HG03571 (cell line): ENCODE data around the gene CRYGS.
"Not testable (repeated sequence)": the region's sequence is repeated elsewhere in the genome, so short reads cannot be mapped to it uniquely, and the experiment has no call there.

Experiments used
- ATAC-seq: cut with Tn5 transposase; IDR thresholded peaks from one replicate; pipeline ENCODE4 v1.9.1; 2021; ENCODE audit not compliant: unreplicated experiment

CRYGS gene

DNA sequence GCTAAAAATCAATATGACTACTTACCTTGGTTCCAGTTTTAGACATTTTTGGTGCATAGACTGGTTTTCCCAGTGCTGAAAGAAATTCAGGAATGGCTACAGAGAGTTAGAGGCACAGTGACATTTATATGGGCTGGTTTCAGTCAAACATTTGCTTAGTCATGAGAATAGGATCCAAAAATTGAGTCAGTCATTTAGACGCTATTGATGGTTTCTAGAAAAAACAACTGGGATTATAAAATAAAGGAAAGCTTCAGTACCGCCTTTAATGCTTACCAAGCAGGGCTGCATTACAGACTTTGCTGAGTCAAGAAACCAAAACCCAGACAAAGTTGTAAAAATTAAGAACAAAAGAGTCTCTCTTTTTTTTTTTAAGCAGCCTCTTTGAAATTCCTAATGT, at the start of gene CRYGS:
Gene CRYGS, minus strand, starts transcription at position 100 of the 400 bp plus-strand sequence. Its CDS starts 54 bp downstream, at position 46.
- ATAC-seq, result no peak

DNA sequence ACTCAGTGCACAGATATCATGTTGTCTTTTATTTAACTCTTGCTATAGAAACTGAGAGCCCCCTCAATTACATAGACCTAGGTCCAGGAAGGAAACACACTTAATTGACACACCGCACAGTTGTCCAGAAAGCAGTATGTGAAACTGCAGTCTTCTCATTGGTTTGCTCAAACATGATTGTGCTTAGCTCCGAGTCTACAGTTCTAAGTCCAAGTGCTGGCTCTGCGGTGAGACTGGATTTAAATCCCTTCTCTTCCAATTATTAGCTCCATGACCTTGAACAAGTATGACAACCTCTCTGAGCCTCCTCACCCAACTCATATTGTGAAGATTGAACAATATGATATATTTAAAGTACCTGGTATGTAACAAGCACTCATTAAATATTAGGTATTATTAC, 49.7 kb upstream of the CRYGS start:
- no peak for ATAC-seq

DNA sequence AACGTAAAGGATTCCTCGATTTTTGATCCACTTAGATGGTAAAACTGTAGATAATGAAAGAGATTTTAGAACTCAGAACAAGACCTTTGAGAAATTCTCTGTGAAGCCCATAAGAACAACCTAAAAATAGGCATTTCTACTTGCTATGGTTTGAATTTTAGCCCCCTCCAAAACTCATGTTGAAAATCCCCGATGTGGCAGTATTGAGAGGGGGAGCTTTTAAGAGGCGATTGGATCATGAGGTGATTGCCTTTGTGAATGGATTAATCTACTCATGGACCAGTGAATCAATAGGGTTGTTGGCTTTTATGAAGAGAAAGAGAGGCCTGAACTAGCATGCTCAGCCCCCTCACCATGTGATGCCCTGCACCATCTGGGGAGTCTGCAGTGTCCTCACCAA, 48.5 kb upstream of the CRYGS start:
- ATAC-seq, result no peak

DNA sequence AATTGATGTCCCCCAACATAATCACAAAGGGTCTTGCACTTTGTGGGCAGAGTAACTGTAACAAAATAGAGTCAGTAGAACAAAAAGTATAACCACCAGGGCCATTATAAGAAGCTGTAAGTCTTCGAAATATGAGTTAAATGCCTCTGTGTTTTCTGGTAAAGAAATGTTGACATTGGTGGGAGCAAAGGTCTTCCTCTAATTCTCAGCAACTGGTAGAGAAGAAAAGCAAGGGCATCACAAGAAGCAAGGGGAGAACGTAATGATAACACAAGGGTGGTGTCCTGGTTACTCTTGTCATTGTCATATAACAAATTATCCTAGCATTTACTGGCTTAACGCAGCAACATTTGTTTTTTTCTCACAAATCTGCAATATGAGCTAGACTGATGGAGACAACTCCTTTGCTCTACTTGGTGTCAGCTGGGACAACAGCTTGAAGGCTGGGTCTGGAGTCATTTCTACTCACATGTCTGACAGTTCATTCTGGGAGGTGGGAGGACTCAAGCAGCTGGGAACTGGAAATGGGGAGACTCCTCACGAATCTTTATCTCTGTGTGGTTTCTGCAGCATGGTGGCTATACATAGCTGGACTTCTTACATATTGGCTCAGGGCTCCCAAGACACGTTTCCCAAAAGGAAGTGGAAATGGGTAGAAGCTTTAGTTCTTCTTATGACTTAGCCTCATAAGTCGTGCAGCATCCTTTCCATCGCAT, 46.6 kb upstream of the CRYGS start:
- no peak for ATAC-seq

DNA sequence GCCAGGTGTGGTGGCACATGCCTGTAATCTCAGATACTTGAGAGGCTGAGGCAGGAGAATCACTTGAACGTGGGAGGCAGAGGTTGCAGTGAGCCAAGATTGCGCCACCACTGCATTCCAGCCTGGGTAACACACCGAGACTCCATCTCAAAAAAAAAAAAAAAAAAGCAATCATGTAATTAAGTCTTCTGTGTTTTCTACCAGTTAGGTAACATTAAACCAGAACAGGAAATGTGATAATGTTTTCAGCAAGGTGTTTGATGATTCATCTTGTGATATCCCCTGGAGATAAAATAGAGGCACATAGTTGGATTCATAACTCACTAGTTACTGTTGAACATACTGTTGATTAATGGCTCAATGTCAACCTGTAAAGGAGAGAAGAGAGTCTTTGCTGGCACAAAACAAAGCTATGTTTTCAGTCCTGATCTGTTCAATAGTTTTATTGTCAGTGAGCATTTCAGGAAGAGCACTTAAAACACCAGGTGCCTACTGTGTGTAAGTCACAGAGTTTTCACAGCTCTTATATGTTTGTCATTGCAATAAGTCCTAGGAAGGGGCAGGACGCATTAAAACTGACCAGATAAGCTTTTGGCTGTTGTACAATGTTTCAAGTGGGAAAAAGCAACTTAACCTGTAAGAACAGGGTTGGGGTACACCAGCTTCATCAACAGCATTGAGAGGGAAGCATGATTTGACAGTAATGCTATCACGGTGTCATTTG, 45.8 kb upstream of the CRYGS start:
- no peak for ATAC-seq

DNA sequence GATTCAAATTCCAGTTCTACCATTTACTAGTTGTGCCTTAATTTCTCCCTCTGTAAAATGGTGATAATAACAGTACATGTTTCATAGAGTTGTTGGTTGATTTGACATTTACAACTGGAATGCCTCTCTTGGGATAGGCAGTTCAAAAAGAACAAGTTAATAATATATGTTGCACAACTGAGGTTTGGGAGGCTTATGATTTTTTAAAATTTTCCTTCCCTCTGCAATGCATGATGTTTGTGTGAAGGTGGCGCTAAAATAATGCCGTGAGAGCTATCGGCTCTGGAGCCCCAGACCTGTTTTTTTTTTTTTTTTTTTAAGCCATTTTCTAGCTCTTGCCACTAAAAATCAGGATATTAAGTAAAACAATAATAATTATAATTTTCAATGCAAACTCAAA, 44.9 kb upstream of the CRYGS start:
- no peak for ATAC-seq

DNA sequence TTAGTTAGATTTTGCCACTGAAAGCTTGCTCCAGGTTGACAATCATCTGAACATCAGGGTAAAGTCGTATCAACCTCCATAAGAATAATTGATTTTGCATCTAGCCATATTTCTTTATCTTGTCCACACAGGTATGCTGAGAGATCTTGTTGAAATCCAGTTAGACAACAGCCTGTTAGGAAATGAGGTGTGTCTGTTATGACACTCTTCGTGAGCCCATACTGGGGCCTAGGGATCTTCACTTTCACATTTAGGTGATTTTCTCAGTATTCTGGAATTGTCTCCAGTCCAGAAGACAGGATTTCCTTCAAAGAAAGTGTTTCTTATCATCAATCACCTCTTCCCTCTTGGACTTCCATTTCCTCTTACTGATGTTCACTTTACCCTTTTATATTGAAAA, 44.5 kb upstream of the CRYGS start:
- no peak for ATAC-seq

DNA sequence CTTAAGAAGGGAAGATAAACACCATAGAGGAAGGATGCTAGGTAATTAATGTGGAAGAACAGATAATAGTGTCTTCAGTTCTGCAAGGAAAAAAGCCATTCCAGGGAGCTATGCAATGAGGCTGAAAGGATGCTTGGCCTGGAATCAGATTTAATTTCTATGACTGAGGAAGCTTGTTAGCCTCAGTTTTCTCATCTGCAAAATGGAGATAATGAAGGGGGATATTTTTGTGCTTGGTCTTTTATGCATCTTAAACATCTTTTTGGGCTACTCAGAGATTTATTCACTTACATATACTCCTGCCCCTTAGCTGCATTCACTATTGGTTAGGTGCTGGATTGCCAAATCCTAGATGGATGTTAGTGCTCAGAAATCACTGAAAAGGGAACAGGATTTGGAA, 43.0 kb upstream of the CRYGS start:
- no peak for ATAC-seq

DNA sequence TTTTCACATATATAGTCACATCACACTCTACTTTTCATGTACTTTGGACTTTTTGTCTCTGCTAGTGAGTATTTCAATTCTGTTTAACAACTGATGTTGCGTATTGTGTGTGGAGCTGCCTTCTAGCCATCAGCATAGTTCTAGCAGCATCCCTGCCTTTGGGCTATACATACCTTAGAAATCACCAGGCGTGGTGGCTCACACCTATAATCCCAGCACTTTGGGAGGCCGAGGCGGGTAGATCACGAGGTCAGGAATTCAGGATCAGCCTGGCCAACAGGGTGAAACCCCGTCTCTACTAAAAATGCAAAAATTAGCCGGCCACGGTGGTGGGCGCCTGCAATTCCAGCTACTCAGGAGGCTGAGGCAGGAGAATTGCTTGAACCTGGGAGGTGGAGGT, 42.1 kb upstream of the CRYGS start:
- ATAC-seq, result not testable (repeated sequence)

DNA sequence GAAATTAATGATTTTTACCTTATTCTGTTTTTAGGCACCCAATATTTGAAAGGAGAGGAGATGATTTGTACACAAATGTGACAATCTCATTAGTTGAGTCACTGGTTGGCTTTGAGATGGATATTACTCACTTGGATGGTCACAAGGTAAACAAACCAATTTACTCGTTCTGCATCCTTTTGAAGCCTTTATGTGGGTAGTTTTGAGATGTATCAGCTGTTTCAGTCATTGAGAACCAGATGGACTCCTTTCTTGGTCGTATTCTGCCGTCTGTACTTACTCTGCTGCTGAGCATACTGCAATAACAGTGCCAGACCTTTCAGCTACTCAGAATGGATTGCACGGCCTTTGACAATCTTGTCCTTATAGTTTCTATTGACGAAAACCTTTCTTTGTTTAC, 39.7 kb upstream of the CRYGS start:
- no peak for ATAC-seq

DNA sequence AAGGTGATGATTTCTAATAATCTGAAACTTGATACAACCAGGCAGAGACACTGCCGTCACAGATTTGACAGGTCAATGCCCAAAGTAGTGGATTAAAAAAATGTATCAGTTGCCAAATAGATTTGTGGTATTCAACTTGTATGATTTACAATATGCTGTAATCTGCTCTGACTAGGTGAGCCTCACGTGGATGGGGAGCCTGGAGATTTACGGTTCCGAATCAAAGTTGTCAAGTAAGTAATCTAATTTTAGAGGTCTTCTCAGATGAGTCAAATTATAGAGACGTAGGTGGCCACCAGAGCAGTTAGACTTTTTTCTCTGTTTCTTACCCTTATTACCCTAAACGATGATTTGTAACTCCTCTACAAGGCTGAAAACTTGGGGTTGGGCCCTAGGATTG, 38.4 kb upstream of the CRYGS start:
- ATAC-seq, result no peak

DNA sequence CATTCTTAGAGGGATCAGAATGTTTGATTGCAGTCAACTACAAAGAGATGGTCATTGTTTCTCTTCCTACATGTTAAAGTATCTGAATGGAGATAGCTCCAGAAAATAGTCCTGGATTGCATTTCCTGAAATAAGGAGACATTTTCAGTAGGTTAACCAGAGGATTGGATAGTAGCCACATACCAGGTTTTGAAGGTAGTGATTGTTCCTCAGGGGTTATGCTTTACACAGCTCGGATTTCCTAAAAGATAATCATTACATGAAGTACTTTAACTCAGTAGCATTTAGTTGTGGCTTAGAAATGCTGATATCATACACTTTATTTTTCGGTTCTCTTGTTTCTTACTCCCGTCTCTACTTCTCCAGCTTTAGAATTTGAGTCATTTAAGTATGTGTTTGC, 36.6 kb upstream of the CRYGS start:
- ATAC-seq, result no peak

DNA sequence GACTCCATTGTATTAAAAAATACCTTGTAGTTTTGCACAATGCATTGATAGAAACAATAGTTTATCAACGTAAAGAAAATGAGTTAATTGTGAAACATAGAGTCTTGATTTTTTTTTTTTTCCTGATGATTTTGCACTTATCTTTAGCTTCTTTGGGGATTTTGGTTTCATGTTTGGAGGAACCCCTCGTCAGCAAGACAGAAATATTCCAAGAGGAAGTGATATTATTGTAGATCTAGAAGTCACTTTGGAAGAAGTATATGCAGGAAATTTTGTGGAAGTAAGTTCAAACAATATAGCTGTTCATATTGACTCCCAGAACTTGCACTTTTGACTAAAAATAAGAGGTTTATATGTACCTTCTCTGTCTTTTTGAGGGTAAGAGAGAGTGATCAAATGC, 33.3 kb upstream of the CRYGS start:
- ATAC-seq, result no peak

DNA sequence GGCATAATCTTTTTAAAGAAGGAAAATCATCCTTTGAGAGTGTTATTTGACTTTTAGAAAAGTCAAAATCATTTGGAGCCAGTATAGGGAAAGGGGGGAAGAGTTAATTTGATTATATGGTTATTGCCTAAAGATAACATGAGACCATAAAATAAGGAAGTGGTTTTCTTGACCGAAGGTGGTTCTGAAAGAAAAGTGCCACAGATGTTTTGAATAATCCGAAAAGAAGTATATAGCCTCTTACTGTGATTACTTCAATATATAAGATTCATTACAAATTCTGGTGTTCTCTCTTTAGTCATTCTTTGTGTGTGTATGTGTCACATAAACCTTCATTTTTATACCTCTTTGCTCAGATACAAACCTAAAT, 27.4 kb upstream of the CRYGS start:
- ATAC-seq, result no peak

DNA sequence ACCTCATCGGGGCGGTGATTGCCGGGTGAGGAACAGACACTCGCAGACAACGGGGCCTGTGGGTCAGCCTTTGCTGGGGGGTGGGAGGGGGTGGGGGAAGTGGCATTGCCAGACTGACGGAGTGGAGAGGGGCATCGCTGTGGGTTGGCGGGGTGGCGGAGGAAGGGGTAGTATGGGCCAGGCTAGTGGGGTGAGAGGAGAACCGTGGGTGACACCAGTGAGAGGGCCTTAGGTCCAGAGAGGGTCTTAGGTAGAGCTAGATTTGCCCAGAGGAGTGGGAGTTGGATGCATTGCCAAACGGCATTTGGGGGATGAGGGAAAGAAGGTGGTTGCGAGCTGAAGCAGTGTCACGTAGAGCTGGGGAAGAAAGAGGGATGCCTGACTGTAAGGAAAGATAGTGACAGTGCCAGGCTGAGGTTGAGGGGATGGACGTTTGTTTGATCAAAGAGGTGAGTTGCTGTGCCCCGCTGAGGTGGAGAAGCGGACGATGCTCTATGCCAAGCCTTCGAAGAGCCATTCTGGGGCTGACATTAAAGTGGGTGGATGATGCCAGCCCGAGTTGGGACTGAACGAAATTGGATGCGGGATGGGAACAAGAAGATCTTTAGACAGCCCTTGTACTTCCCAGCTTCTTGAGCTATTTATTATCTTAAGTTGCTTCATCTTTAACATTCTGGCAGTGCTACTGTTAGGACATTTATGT, 26.9 kb upstream of the CRYGS start:
- ATAC-seq, result no peak

DNA sequence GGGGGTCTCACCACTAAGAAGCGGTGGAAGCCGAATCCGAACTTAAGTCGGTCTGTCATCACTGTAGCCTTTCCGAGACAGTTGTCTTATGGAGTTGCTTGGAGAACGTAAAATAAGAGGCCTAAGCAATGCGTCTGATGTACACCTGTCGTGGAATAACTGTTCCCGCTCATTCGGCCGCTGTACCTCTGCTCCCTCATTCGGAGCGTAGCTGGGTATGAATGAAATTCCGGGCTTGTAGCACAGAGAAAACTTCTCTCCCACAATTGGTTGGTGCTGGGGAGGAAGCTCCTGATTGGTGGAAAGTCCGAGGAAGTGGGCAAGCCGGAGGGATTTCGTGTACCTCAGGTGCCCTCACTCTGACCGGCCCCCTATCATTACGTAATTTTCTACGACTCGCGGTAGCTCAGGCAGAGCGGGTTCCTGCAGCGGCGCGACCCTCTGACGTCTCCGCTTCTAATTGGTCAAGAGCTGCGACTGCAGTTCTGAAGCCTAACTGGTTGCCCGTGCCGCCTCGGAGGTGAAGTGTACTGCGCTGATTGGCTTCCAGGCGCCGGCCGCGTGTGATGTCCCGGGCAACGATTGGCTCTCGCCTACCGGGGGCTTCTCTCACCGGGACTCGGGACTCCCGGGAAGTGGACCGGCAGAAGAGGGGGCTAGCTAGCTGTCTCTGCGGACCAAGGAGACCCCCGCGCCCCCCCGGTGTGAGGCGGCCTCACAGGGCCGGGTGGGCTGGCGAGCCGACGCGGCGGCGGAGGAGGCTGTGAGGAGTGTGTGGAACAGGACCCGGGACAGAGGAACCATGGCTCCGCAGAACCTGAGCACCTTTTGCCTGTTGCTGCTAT, 26.1 kb upstream of the CRYGS start, which contains the start of gene DNAJB11:
Gene DNAJB11, plus strand, starts transcription at position 625 of the 845 bp plus-strand sequence. Its CDS starts 178 bp downstream, at position 803.
- peak; percentile 85 for ATAC-seq

DNA sequence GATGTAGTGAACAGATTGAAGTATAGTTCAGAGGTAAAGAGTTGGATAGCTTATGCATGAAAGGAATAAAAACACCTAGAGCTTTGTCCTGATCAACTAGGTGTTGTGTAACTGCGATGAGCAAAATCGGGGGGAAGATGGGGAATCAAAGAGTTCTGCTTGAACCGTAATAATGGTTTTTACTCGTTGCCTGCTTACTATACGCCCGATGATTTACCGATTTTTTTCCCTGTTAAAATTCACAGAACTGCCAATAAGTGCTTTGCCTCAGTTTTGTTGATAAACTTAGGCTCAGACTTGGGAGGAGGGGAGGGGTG, 25.6 kb upstream of the CRYGS start:
- no peak for ATAC-seq

DNA sequence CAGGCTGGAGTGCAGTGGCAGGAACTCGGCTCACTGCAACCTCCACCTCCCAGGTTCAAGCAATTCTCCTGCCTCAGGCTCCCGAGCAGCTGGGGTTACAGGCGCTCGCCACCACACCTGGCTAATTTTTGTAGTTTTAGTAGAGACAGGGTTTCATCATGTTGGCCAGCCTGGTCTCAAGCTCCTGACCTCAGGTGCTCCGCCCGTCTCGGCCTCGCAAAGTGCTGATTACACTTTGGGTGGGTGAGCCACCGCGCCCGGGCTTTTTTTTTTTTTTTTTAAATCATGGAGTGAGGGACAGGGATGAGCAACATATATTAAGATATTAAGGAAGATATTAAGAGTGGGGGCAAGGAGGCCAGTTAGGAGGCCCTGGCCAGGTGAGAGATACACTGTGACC, 25.2 kb upstream of the CRYGS start:
- not testable (repeated sequence) for ATAC-seq

DNA sequence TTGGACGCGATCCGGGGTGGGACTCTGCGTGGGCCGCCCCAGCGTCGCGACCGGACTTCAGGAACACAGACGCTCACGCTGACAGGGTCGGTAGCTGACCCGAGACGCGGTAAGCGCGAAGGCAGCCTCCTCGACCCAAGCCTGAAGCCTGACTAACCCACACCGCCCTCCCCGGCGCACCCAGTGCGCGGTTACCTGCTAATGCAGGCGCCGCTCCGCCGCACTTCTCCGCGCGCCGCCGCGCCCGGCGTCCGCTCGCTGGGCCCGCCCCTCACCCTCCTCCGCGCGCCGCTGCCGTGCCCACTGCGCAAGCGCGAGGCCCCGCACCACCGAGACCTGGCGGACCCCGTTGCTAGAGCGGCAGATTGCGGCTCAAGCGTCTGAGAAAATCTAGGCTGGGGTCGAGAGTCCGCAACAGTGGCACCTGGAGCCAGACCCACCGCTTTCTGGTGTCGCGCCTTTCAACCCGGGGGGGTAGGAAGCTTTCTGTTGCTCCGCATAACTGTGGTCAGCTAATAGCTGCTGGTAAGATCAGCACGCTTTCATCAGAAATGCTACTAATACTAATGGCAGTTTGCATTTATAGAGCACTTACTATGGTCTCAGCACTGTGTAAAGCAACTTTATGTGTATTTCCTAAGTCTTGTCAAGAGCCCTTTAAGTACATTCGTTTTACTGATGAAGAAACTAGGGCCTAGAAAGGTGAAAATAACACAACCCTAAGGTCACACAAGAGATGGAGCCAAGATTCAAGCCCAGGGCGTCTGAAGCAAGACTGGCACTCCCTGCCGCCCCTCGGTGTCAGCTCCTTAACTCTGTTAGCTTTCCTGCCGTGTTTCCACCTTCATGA, 23.1 kb upstream of the CRYGS start, which contains the start of gene TBCCD1:
Gene TBCCD1, minus strand, starts transcription at position 268 of the 850 bp plus-strand sequence. CDS start 3,010 bp downstream, outside the sequence.
- peak; percentile 45 for ATAC-seq

DNA sequence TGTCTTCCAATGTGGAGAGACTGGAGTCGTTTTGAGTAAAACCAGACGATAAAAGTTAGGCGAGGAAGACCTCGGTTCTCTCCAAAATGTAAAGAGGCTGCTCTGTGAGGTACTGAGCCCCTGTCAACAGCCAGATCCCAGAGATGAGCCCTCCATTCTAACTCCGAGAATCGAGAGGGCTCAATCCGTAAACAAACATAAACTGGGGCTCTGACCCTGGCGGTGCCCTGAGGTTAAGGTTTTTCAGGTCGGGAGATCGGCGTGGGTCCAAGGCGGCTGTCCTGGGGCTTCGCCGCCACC, 22.5 kb upstream of the CRYGS start:
- no peak for ATAC-seq
